H9 (cell line): Measurements from ENCODE around the gene FASTKD2. TPM values are rescaled to one million over a fixed set of nuclear protein-coding genes. Genes with fewer than 3 reads are reported as not detected.

Experiments used
- DNase-seq: peaks from one replicate; pipeline ENCODE4 v3.0.0-alpha.2; 2017
- H2AFZ ChIP-seq: one replicate; pipeline ENCODE4 v1.6.1; 2013; ENCODE audit warnings: mild to moderate bottlenecking, low read length, control low read depth, moderate library complexity
- H2AK5ac ChIP-seq: 2 replicates; pipeline ENCODE4 v1.6.1; 2013; ENCODE audit warnings: low read length, control low read depth, mixed read lengths; ENCODE audit not compliant: insufficient read length
- H2BK120ac ChIP-seq: one replicate; pipeline ENCODE4 v1.6.1; 2013; ENCODE audit warnings: low read depth, mild to moderate bottlenecking, low read length, control low read depth, inconsistent platforms; ENCODE audit not compliant: poor library complexity, severe bottlenecking
- H2BK12ac ChIP-seq: 2 replicates; pipeline ENCODE4 v1.6.1; 2013; ENCODE audit warnings: low read length, control low read depth, mixed read lengths, low read depth; ENCODE audit not compliant: insufficient read length
- H2BK15ac ChIP-seq: 2 replicates; pipeline ENCODE4 v1.6.1; 2013; ENCODE audit warnings: low read depth, low read length, control low read depth
- H2BK20ac ChIP-seq: one replicate; pipeline ENCODE4 v1.6.1; 2013; ENCODE audit warnings: low read depth, mild to moderate bottlenecking, low read length, control low read depth, inconsistent platforms; ENCODE audit not compliant: poor library complexity, severe bottlenecking
- H2BK5ac ChIP-seq: 2 replicates; pipeline ENCODE4 v1.6.1; 2013; ENCODE audit warnings: low read length, control low read depth, mixed read lengths; ENCODE audit not compliant: insufficient read length
- H3K14ac ChIP-seq: 2 replicates; pipeline ENCODE4 v1.6.1; 2013; ENCODE audit warnings: low read length, control low read depth; ENCODE audit not compliant: insufficient read depth
- H3K18ac ChIP-seq: 2 replicates; pipeline ENCODE4 v1.6.1; 2013; ENCODE audit warnings: low read depth, mild to moderate bottlenecking, mixed read lengths, low read length, control low read depth; ENCODE audit not compliant: insufficient read length
- H3K23ac ChIP-seq: 2 replicates; pipeline ENCODE4 v1.6.1; 2013; ENCODE audit warnings: low read length, control low read depth, mixed read lengths, low read depth; ENCODE audit not compliant: insufficient read length
- H3K23me2 ChIP-seq: 2 replicates; pipeline ENCODE4 v1.6.1; 2013; ENCODE audit warnings: low read depth, mild to moderate bottlenecking, mixed read lengths, low read length, control low read depth; ENCODE audit not compliant: insufficient read length, poor library complexity, severe bottlenecking
- H3K27ac ChIP-seq: 2 replicates; pipeline ENCODE4 v1.5.1; 2013; ENCODE audit warnings: low read length, control low read depth, mixed read lengths, low read depth; ENCODE audit not compliant: insufficient read length
- H3K27me3 ChIP-seq: 2 replicates; pipeline ENCODE4 v1.6.1; 2013; ENCODE audit warnings: low read length, control low read depth, inconsistent platforms; ENCODE audit not compliant: insufficient read depth
- H3K4ac ChIP-seq: 2 replicates; pipeline ENCODE4 v1.6.1; 2013; ENCODE audit warnings: low read depth, mild to moderate bottlenecking, control low read depth, inconsistent platforms, low read length, moderate library complexity
- H3K4me1 ChIP-seq: 2 replicates; pipeline ENCODE4 v1.6.1; 2013; ENCODE audit warnings: low read length, control low read depth, inconsistent platforms; ENCODE audit not compliant: insufficient read depth
- H3K4me2 ChIP-seq: 2 replicates; pipeline ENCODE4 v1.6.1; 2013; ENCODE audit warnings: low read length, control low read depth, mixed read lengths; ENCODE audit not compliant: insufficient read length, insufficient read depth
- H3K56ac ChIP-seq: 2 replicates; pipeline ENCODE4 v1.6.1; 2013; ENCODE audit warnings: low read depth, mild to moderate bottlenecking, mixed read lengths, low read length, control low read depth; ENCODE audit not compliant: insufficient read length
- H3K79me1 ChIP-seq: 2 replicates; pipeline ENCODE4 v1.6.1; 2013; ENCODE audit warnings: low read depth, mild to moderate bottlenecking, moderate library complexity, low read length, control low read depth, inconsistent platforms; ENCODE audit not compliant: insufficient read depth, poor library complexity, severe bottlenecking
- H3K79me2 ChIP-seq: 2 replicates; pipeline ENCODE4 v1.6.1; 2013; ENCODE audit warnings: low read length, control low read depth, inconsistent platforms; ENCODE audit not compliant: insufficient read depth
- H3K9ac ChIP-seq: 2 replicates; pipeline ENCODE4 v1.6.1; 2013; ENCODE audit warnings: low read length, control low read depth, mixed read lengths; ENCODE audit not compliant: insufficient read length; ENCODE audit errors: extremely low read depth
- H3K9me3 ChIP-seq: one replicate; pipeline ENCODE4 v1.6.1; 2013; ENCODE audit warnings: low read depth, low read length, inconsistent platforms; ENCODE audit not compliant: control insufficient read depth
- H3T11ph ChIP-seq: one replicate; pipeline ENCODE4 v1.6.1; 2013; ENCODE audit warnings: mild to moderate bottlenecking, low read length, control low read depth, inconsistent platforms
- H4K20me1 ChIP-seq: one replicate; pipeline ENCODE4 v1.6.1; 2013; ENCODE audit not compliant: control insufficient read depth, insufficient read length, insufficient read depth
- H4K5ac ChIP-seq: 2 replicates; pipeline ENCODE4 v1.6.1; 2013; ENCODE audit warnings: low read depth, mild to moderate bottlenecking, mixed read lengths, low read length, control low read depth; ENCODE audit not compliant: insufficient read length
- H4K8ac ChIP-seq: replicated peaks from 2 replicates; pipeline ENCODE4 v1.6.1; 2013; ENCODE audit warnings: low read length, control low read depth, mixed read lengths, low read depth; ENCODE audit not compliant: insufficient read length
- H4K91ac ChIP-seq: 2 replicates; pipeline ENCODE4 v1.6.1; 2013; ENCODE audit warnings: low read depth, mild to moderate bottlenecking, moderate library complexity, mixed read lengths, low read length, control low read depth; ENCODE audit not compliant: insufficient read length
- H3K27ac Mint-ChIP-seq, 3 experiments: 2 replicates in 2 of 3; 3 replicates in 1 of 3; pipeline ENCODE4 v1.8.0; 2020 to 2021; ENCODE audit warnings: mixed read lengths in 3 of 3, mild to moderate bottlenecking in 1 of 3, moderate library complexity in 1 of 3
- H3K27me3 Mint-ChIP-seq: 2 replicates; pipeline ENCODE4 v1.8.0; 2021; ENCODE audit warnings: low read depth, mild to moderate bottlenecking, moderate library complexity, mixed read lengths
- H3K36me3 Mint-ChIP-seq, 3 experiments: 2 replicates in 2 of 3; 3 replicates in 1 of 3; pipeline ENCODE4 v1.8.0; 2020 to 2021; ENCODE audit warnings: low read depth in 3 of 3, mixed read lengths in 3 of 3; ENCODE audit not compliant: insufficient read depth in 1 of 3
- H3K4me1 Mint-ChIP-seq, 2 experiments: 2 replicates each; pipeline ENCODE4 v1.8.0; 2020; ENCODE audit warnings: mixed read lengths in 2 of 2
- H3K4me3 Mint-ChIP-seq, 2 experiments: 2 replicates in 1 of 2; 3 replicates in 1 of 2; pipeline ENCODE4 v1.8.0; 2020 to 2021; ENCODE audit warnings: mild to moderate bottlenecking in 2 of 2, mixed read lengths in 2 of 2, moderate library complexity in 1 of 2
- H3K9me3 Mint-ChIP-seq, 2 experiments: 2 replicates in 1 of 2; 3 replicates in 1 of 2; pipeline ENCODE4 v1.8.0; 2020; ENCODE audit warnings: mild to moderate bottlenecking in 2 of 2, mixed read lengths in 2 of 2, moderate library complexity in 1 of 2
- CTCF ChIP-seq: fragments of 200-600 bp; sonication (generic); conservative IDR thresholded peaks from 3 replicates; pipeline ENCODE4 v1.8.0; 2021; ENCODE audit warnings: antibody characterized with exemption, mild to moderate bottlenecking
- WGBS: extraction: QIAGEN DNeasy Blood & Tissue Kit; methylation state at CpG from one replicate; pipeline ENCODE4 v1.1.7; 2013; ENCODE audit warnings: missing lambda C conversion rate, low lambda C conversion rate, mixed read lengths; ENCODE audit not compliant: insufficient read length; ENCODE audit errors: extremely low coverage; 5-methylcytosine and 5-hydroxymethylcytosine counted together
- total RNA-seq: library from RNA; stranded (reverse); gene quantifications from 2 replicates; pipeline ENCODE4 v1.2.1, GENCODE V29; 2021

FASTKD2 gene
- total RNA-seq, 1 experiment from 2014 or later: 39.2 TPM

- Histone ChIP-seq H2BK20ac (no peak overlapping the region), H2BK12ac (no peak overlapping the region), H4K8ac (no peak overlapping the region), H3K56ac (no peak overlapping the region), H3K18ac (no peak overlapping the region), H2BK120ac (no peak overlapping the region), H4K91ac (no peak overlapping the region), H2AK5ac (no peak overlapping the region), H3K9ac (no peak overlapping the region), H3K79me1 (no peaks in the 10 kb centered on the region), H3K27ac (no peak overlapping the region), H3T11ph (no peak overlapping the region), H4K5ac (no peak overlapping the region), H3K4me1 (no peaks in the 10 kb centered on the region), H3K14ac (no peak overlapping the region), H2AFZ (no peak overlapping the region), H3K27me3 (no peaks in the 10 kb centered on the region), H2BK5ac (no peak overlapping the region), H3K4me2 (no peak overlapping the region), H4K20me1 (no peaks in the 10 kb centered on the region), H3K79me2 (no peaks in the 10 kb centered on the region), H3K23me2 (no peaks in the 10 kb centered on the region), H3K9me3 (peaks cover 7% of the 10 kb centered on the region), H3K23ac (no peak overlapping the region), H2BK15ac (no peak overlapping the region), H3K4ac (no peak overlapping the region)
- DNase-seq: no peak
- peaks cover 9 to 18% (median 12%) of the 10 kb centered on the region in 3 experiments for H3K36me3 Mint-ChIP-seq
- no peak overlapping the region for H3K27ac Mint-ChIP-seq
- H3K4me3 Mint-ChIP-seq: no peak overlapping the region
- H3K27me3 Mint-ChIP-seq: no peaks in the 10 kb centered on the region
- TF ChIP-seq CTCF: no peak
- peaks cover 11 to 13% of the 10 kb centered on the region in 2 experiments; a peak in 3 of 5 replicates for H3K9me3 Mint-ChIP-seq
- no CpG with 5 or more reads among the region's 2 CpGs for WGBS
- H3K4me1 Mint-ChIP-seq: peaks cover 0 to 5% of the 10 kb centered on the region in 2 experiments; a peak in 2 of 4 replicates
Observed at GRCh38 chr2:206832873-206833272, 67.5 kb downstream of the FASTKD2 start.
